Measurements from ENCODE around the gene DCUN1D5. TPM values are rescaled to one million over a fixed set of nuclear protein-coding genes. Genes with fewer than 3 reads are reported as not detected.

The DCUN1D5 gene
- total RNA-seq, 1 donor from 2014 or later = 35.8 TPM

DNA sequence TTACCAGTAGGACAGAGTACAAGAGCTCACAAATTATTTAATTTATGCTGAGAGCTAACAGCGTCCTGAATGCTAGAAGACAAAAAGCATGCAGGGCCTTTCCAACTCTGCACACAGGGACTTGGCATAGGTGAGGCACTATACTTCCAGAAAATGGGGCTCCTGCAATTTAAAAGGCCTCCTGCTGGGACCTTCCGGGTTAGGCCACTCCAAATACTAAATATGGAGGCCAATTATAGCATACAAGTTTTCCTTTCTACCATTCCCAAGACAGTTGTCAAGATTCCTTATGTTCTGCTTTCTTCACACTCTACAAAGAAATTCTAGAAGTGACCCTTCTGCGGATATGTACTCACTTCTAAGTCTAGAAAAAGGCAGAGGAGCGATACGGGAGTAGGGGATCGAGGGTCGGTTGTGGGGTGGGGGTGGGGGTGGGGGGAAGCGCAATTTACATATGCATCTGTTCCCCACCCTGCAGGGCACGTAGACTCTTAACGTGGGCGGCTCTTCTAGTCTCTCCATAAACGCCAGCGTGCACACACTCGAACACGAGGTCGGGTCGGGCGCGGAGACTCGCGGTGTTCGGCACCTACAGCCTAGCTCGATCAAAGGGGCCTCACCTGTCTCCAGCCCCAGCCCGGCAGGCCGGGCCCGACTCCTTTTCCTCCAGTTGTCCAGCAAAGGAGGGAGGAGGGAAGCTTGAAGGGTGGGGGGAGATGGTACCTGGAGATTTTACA, 728 bp downstream of the DCUN1D5 start:
- Mint-ChIP-seq H3K4me3 (ENCODE audit: unreplicated experiment) (peak overlapping the region; percentile 85), H3K27ac (ENCODE audit: unreplicated experiment) (peak overlapping the region; percentile 93), H3K4me1 (ENCODE audit: low read depth) (peaks cover 38% of the 10 kb centered on the region), H3K36me3 (ENCODE audit: low read depth) (no peaks in the 10 kb centered on the region), H3K27me3 (ENCODE audit: low read depth) (peaks cover 3% of the 10 kb centered on the region), H3K9me3 (ENCODE audit: low read depth) (no peaks in the 10 kb centered on the region)
- DNase-seq (ENCODE audit: low spot score) = peak; percentile 86
- TF ChIP-seq, protein P1, sequence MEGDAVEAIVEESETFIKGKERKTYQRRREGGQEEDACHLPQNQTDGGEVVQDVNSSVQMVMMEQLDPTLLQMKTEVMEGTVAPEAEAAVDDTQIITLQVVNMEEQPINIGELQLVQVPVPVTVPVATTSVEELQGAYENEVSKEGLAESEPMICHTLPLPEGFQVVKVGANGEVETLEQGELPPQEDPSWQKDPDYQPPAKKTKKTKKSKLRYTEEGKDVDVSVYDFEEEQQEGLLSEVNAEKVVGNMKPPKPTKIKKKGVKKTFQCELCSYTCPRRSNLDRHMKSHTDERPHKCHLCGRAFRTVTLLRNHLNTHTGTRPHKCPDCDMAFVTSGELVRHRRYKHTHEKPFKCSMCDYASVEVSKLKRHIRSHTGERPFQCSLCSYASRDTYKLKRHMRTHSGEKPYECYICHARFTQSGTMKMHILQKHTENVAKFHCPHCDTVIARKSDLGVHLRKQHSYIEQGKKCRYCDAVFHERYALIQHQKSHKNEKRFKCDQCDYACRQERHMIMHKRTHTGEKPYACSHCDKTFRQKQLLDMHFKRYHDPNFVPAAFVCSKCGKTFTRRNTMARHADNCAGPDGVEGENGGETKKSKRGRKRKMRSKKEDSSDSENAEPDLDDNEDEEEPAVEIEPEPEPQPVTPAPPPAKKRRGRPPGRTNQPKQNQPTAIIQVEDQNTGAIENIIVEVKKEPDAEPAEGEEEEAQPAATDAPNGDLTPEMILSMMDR (IDR thresholded peaks at IDR 0.05) = no peak

- Mint-ChIP-seq H3K27me3 (ENCODE audit: low read depth) (no peaks in the 10 kb centered on the region), H3K27ac (ENCODE audit: unreplicated experiment) (peak overlapping the region; percentile 87), H3K36me3 (ENCODE audit: low read depth) (peaks cover 2% of the 10 kb centered on the region), H3K4me3 (ENCODE audit: unreplicated experiment) (no peak overlapping the region), H3K4me1 (ENCODE audit: low read depth) (peaks cover 39% of the 10 kb centered on the region), H3K9me3 (ENCODE audit: low read depth) (no peaks in the 10 kb centered on the region)
- DNase-seq (ENCODE audit: low spot score) = no peak
- TF ChIP-seq, protein P1 (IDR thresholded peaks at IDR 0.05) = no peak
These were observed 5.5 kb downstream of the DCUN1D5 start for GRCh38 chr11:103086461-103086860.

- Mint-ChIP-seq H3K9me3 (ENCODE audit: low read depth) (no peaks in the 10 kb centered on the region), H3K4me1 (ENCODE audit: low read depth) (peaks cover 35% of the 10 kb centered on the region), H3K27ac (ENCODE audit: unreplicated experiment) (peak overlapping the region; percentile 87), H3K36me3 (ENCODE audit: low read depth) (peaks cover 2% of the 10 kb centered on the region), H3K27me3 (ENCODE audit: low read depth) (no peaks in the 10 kb centered on the region), H3K4me3 (ENCODE audit: unreplicated experiment) (no peak overlapping the region)
- TF ChIP-seq, protein P1 (IDR thresholded peaks at IDR 0.05) = no peak
- DNase-seq (ENCODE audit: low spot score) = no peak
These were observed 6.1 kb downstream of the DCUN1D5 start for GRCh38 chr11:103085758-103086365.

DNA sequence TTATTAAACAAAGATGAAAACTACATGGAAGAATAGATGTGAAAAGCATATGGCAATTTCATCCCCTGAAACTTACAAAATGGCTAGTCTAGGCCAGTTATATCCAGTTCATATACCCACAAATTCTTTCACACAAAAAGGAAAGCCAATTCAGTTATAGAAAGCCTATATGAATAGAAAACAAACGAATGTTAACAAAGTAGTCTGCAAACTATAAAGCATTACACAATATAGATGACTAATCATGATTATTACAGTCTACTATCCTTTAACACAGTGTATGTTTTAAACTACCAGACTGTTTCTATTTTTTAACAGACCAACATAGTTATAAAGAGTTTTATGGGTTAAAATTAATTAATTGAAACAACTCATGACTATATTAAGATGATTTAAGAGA, 12.1 kb downstream of the DCUN1D5 start:
- Mint-ChIP-seq H3K27ac (ENCODE audit: unreplicated experiment) (no peak overlapping the region), H3K36me3 (ENCODE audit: low read depth) (peaks cover 24% of the 10 kb centered on the region), H3K4me1 (ENCODE audit: low read depth) (no peaks in the 10 kb centered on the region), H3K27me3 (ENCODE audit: low read depth) (no peaks in the 10 kb centered on the region), H3K4me3 (ENCODE audit: unreplicated experiment) (no peak overlapping the region), H3K9me3 (ENCODE audit: low read depth) (no peaks in the 10 kb centered on the region)
- no peak for DNase-seq (ENCODE audit: low spot score)
- TF ChIP-seq, protein P1 (IDR thresholded peaks at IDR 0.05) = no peak

- TF ChIP-seq, protein P1 (IDR thresholded peaks at IDR 0.05) = no peak
- no peak for DNase-seq (ENCODE audit: low spot score)
- Mint-ChIP-seq H3K27me3 (ENCODE audit: low read depth) (no peaks in the 10 kb centered on the region), H3K27ac (ENCODE audit: unreplicated experiment) (peak overlapping the region; percentile 8), H3K36me3 (ENCODE audit: low read depth) (peaks cover 24% of the 10 kb centered on the region), H3K9me3 (ENCODE audit: low read depth) (peaks cover 2% of the 10 kb centered on the region), H3K4me1 (ENCODE audit: low read depth) (no peaks in the 10 kb centered on the region), H3K4me3 (ENCODE audit: unreplicated experiment) (no peak overlapping the region)
These were observed 13.2 kb downstream of the DCUN1D5 start for GRCh38 chr11:103078710-103079109.
